Stimulated activated memory B cell treated with anti-CD40 and anti-IgM and Interleukin-4, amounts not matched to agents 10 μg/mL and 1 μg/mL and 100 μg/mL, for 72 hours (primary cell): ENCODE data around the gene CACNA2D2.

Experiments used
- ATAC-seq: fragments of 150-1000 bp; cut with Tn5 transposase; 2 replicates; pipeline ENCODE4 v1.10.0; 2021
- H3K27ac Mint-ChIP-seq: one replicate; pipeline ENCODE4 v1.8.0; 2022; ENCODE audit warnings: mild to moderate bottlenecking, mixed read lengths
- H3K27me3 Mint-ChIP-seq: one replicate; pipeline ENCODE4 v1.8.0; 2022; ENCODE audit warnings: mixed read lengths
- H3K36me3 Mint-ChIP-seq: one replicate; pipeline ENCODE4 v1.8.0; 2022; ENCODE audit warnings: mixed read lengths
- H3K4me1 Mint-ChIP-seq: one replicate; pipeline ENCODE4 v1.8.0; 2022; ENCODE audit warnings: mixed read lengths
- H3K4me3 Mint-ChIP-seq: one replicate; pipeline ENCODE4 v1.8.0; 2022; ENCODE audit warnings: mild to moderate bottlenecking, moderate library complexity, mixed read lengths
- H3K9me3 Mint-ChIP-seq: one replicate; pipeline ENCODE4 v1.8.0; 2022; ENCODE audit warnings: mixed read lengths

CACNA2D2 gene

DNA sequence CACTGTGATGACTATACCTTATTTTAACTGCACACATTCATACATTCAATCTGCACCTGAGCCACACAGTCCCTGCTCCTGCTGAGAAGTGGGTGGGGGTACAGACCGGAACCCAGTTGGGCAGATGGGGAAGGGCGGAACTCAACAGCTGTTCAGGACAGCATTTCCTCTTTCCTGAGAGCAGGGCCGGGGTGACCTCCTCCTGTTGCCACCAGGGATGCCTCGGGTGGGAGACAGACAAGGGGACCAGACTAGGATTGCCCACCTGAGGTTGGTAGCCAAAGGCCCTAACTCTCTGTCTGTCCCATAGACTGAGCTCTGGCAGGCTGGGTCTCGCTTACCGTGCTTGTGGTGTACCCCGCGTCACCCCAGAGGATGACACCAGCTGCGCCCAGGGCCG, 184.8 kb downstream of the CACNA2D2 start:
- H3K27me3 Mint-ChIP-seq, result no peaks in the 10 kb centered on the region
- H3K36me3 Mint-ChIP-seq, result peaks cover 8% of the 10 kb centered on the region
- no peak for ATAC-seq
- H3K4me3 Mint-ChIP-seq, result no peak overlapping the region
- no peaks in the 10 kb centered on the region for H3K9me3 Mint-ChIP-seq
- H3K27ac Mint-ChIP-seq, result no peak overlapping the region
- peaks cover 67% of the 10 kb centered on the region for H3K4me1 Mint-ChIP-seq

DNA sequence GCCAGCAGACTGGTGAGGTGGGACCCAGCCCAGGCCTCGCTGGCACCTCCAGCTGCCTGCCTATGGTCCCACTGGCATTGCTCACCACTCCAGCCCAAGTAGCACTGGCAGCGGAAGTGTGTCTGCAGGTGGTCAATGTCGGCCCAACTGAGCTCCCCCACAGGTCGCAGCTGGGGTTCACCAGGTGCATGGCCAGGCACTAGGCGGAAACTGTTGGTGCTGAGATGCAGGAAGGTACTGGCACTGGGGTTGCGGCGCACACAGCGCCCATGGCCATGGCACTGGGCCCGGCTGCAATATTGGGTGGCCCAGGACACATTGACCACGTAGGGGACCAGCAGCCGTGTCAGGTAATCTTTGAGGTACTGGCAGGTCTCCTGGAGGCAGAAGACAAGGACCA, 185.3 kb downstream of the CACNA2D2 start:
- peaks cover 62% of the 10 kb centered on the region for H3K4me1 Mint-ChIP-seq
- ATAC-seq, result no peak
- H3K27me3 Mint-ChIP-seq, result no peaks in the 10 kb centered on the region
- H3K27ac Mint-ChIP-seq, result no peak overlapping the region
- H3K4me3 Mint-ChIP-seq, result no peak overlapping the region
- H3K9me3 Mint-ChIP-seq, result no peaks in the 10 kb centered on the region
- peaks cover 8% of the 10 kb centered on the region for H3K36me3 Mint-ChIP-seq

GRCh38 chr3:50317300-50317699, 186.1 kb downstream of the CACNA2D2 start:
- Mint-ChIP-seq H3K27me3 (no peaks in the 10 kb centered on the region), H3K36me3 (peaks cover 8% of the 10 kb centered on the region), H3K27ac (peak overlapping the region; percentile 88), H3K4me3 (no peak overlapping the region), H3K9me3 (no peaks in the 10 kb centered on the region), H3K4me1 (peaks cover 54% of the 10 kb centered on the region)
- no peak for ATAC-seq

DNA sequence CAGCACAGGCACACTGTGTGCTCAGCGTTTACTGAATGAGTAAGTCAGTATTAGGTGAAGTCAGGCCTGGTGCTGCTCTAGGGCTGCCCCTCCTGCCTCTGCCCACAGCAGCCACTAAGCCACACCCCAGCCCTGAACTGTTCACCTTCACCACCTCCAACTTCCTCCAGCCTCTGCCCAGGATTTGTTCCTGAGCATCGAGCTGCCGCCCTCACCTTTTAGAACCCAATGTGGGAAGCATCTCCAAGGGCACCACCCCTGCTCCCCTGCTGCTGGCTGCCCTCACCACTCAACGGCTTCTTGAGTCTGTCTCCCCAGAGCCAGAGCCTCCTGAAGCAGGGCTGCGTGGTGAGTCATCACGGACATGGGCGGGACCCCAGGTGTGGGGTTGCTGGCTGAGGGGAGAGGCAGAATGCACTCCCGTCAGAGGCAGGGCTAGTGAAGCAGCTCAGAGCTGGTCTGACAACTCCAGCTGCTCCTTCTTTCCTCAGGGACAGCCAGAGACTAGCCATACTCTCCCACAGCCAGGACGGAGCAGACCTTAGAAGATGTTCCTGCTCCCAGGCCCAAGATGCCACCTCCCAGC, 186.7 kb downstream of the CACNA2D2 start:
- H3K4me1 Mint-ChIP-seq, result peaks cover 52% of the 10 kb centered on the region
- H3K9me3 Mint-ChIP-seq, result no peaks in the 10 kb centered on the region
- H3K36me3 Mint-ChIP-seq, result peaks cover 8% of the 10 kb centered on the region
- peak; percentile 63 for ATAC-seq
- H3K4me3 Mint-ChIP-seq, result peak overlapping the region; percentile 62
- peak overlapping the region; percentile 88 for H3K27ac Mint-ChIP-seq
- no peaks in the 10 kb centered on the region for H3K27me3 Mint-ChIP-seq

GRCh38 chr3:50314816-50315215, 188.6 kb downstream of the CACNA2D2 start:
- H3K27me3 Mint-ChIP-seq, result no peaks in the 10 kb centered on the region
- ATAC-seq, result no peak
- peak overlapping the region; percentile 14 for H3K27ac Mint-ChIP-seq
- H3K4me3 Mint-ChIP-seq, result no peak overlapping the region
- no peaks in the 10 kb centered on the region for H3K9me3 Mint-ChIP-seq
- H3K4me1 Mint-ChIP-seq, result peaks cover 42% of the 10 kb centered on the region
- peaks cover 8% of the 10 kb centered on the region for H3K36me3 Mint-ChIP-seq

- Mint-ChIP-seq H3K4me3 (no peak overlapping the region), H3K9me3 (no peaks in the 10 kb centered on the region), H3K27ac (peak overlapping the region; percentile 14), H3K36me3 (peaks cover 8% of the 10 kb centered on the region), H3K27me3 (no peaks in the 10 kb centered on the region), H3K4me1 (peaks cover 38% of the 10 kb centered on the region)
- no peak for ATAC-seq
Measured at GRCh38 chr3:50314342-50314741, 189.1 kb downstream of the CACNA2D2 start.
